HUDEP-2 (cell line): ENCODE data around the gene RTCB.

Source experiments
- DNase-seq, 76 experiments: peaks; one replicate each; lab custom pipeline; 2025; ENCODE audit not compliant: unreplicated experiment in 76 of 76; lab: John Stamatoyannopoulos, UW

The RTCB gene

DNA sequence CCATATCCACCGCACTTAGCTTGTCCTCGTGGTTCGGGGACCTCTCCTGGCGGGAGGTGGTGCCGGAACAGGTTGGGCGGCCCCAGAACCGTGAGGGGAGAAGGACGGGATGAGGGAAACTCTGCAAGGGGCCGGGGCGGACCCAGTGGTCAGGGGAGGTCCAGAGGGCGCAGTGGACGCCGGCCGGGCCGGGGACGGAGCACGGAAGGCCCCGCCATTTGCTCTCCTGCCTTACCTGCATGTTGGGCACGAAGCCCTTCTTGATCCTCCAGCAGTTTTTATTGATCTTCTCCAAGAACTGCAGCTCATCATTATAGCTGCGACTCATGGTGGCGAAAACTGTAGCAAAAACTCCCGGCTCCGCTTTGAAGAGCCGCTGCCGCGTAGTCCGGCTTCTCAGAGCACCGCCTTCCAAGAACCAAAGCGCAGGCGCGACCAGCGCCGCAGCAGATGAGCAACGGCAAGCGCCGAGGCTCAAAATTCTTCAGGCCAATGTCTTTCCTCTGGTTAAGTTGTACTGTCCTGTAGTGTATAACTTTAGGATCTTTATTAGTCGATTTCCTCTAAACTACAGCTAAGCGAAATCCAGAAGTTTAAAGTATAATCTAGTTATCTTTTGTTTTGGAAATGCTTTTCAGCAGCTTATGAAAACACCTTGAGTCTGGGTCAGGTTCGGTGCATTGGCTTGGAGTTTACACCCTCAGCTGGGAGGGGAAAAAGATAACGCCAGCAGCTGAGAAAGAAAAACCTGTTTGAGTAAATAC, at the start of gene RTCB:
Gene RTCB, minus strand, starts transcription at position 419 of the 764 bp plus-strand sequence. Its CDS starts 91 bp downstream, at position 328.
- peak in 75 of 76 experiments; percentile 16 to 92 (median 80) for DNase-seq

DNA sequence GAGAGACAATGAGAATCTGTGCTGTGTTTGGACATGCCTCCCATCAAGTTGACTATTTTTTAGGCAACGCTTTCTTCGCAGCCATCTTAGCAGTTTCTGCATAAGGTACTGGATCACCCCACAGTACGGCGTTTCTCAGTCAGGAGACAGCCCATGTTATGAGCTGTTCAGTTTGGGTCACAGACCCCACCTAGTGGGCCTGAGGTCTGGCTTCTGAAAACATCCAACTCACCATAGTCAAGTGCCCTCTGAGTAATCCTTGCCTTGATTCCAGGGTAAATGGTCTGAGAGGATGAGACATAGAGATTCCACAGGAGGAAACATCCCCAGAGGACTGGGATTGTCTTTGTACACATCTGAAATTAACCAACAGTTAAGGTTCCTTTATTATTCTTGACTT, 45.0 kb upstream of the RTCB start:
- no peak for DNase-seq

DNA sequence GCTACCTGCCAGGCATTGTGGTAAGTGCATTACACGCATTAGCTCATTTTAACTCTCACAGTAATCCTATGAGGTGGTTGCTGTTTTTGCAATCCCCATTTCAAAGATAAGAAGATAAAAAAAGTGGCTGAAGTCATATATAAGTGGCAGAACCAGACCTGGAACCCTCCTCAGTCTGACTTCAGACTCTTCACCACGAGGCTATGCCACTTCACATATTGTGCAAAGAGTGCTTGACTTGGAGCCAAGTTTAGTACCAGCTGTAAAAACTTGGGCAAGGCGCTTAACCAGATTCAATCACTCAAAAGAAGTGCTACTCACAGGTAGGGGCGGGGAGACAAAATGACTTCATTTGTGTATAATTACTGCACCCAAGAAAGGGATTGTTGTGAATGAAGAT, 36.9 kb upstream of the RTCB start:
- DNase-seq: no peak

DNA sequence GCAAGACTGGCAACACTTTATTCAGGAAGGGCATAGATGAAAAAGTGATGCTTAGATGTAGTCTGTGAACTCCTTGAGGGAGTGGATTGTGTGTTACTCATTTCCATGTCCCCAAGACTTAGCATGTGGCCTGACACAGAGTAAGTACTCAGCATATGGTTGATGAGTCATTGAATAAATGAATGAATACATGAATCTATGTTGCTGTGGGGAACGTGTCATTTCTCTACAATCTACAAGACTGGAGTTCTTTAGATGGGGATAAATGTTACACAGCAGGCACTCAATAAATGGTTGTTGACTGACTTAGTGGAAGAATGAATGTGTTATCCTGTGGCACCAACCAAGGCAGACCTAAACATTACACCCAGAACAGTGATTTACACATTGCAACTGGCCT, 34.3 kb upstream of the RTCB start:
- DNase-seq: no peak

DNA sequence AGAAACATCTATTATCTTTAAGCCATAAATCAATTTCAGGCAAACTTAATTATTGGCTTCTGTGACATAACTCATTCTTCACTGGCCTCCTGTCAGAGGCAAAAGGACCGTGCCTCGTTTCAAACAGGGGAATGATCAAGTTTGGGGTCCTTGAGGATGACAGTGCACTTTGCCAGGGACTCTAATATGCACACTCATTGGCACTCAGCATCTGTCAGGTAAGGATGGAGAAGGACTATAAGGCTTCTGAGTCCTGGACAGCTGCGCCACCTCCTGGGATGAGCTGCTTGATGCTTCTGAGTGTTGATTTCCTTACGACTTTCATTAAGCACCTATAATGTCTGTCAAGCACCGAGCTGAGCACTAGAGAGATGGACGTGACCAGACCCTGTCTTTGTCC, 32.0 kb upstream of the RTCB start:
- DNase-seq: peak in 8 of 76 experiments; percentile 3 to 20 (median 10)

DNA sequence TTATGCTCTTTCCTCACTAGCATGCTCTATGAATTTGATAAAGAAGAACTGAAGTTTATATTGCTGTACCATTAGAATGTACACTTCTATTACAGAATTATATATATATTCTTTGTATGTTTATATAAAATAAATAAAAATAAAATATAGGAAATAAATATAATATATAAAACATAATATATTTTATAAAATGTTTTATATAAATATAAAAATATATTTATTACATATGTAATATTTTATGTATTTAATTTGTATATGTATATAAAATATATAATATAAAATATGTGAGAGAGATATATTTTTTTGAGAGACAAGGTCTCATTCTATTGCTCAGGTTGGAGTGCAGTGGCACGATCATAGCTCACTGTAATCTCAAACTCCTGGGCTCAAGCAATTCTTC, 18.3 kb upstream of the RTCB start:
- no peak for DNase-seq

DNA sequence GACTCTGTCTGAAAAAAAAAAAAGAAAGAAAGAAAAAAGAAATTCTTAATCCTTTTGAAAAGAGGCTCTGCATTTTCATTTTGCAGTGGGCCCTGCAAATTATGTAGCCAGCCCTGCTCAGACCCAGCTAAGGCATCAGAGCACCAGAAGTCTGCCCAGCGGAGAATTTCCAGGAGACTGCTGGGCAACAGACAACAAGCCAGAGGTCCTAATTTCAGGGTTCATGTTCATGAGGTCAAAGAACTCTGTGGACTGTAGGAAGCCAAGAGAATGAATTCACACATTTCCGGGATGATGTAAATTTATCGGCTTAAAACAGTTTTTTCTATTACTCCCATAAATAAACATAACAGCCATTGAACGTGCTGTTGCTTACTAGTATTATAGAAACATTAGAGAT, 14.8 kb upstream of the RTCB start:
- no peak for DNase-seq

DNA sequence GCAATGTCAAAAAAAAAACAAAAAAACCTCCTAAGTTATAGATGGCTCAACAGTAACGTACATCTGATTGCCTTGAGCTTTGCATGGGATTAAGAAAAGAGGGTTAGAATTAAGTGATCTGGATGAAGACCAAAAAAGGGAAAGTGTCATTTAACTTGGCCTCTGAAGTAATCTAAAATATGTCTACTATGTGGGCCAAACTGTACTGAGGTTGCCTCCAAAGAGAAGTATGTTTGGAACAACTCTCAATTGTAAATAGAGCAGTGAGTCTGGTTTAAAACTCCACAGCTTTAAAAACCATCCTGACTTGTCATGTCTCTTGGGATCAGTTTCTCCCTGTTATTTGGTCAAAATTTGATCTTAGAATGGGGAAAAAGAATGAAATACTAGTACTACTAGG, 11.6 kb upstream of the RTCB start:
- no peak for DNase-seq

DNA sequence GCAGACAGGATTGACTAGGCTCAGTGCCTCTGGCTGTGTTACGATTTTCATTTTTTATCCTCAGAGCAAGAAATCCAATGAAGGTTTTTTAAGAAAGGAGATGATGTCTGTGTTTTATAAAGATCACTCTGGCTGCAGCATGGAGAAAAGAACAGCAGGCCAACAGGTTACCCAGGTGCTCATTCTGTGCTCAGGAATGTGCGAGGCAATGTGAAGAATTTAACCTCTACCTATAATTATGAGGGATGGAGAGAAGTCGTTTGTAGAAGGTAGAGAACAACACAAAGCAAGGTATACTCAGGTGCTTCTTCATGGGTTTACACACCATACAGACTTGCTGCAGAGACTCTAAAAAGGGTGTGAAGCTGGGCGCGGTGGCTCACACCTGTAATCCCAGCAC, 10.0 kb upstream of the RTCB start:
- DNase-seq: no peak

DNA sequence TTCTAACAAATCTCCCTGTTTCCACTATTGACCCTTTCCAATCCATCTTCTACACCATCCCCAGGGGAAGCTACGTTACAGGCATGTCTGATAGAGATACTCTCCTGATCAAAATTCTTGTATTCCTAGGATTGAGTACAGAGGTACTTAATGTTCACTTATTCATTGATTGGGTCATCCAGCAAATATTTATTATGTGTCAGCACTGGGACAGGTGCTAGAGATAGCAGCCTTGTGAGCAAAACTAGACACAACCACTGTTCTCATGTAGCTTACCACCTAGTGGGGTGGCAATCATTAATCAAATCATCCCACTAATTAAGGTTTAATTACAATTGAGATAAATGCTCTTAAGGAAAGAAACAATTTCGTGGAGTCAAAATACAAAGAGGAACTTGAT, 9.4 kb upstream of the RTCB start:
- no peak for DNase-seq

DNA sequence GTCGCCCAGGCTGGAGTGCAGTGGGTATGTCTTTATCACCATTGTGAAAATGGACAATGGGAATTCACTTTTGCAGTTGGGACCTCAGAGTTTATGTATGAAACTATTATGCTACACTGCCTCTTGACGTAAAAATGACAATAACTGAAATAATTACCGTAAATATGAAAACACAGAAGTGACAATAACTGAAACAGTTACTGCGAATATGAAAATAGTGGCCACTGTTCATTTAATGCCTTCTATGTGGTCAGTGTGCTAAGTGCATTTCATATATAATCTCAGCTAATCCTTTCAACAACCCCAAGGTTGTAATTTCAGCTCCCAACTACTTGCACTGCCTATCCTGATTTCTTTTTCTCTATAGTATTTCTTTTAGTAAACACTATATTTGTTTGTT, 5.9 kb upstream of the RTCB start:
- no peak for DNase-seq

DNA sequence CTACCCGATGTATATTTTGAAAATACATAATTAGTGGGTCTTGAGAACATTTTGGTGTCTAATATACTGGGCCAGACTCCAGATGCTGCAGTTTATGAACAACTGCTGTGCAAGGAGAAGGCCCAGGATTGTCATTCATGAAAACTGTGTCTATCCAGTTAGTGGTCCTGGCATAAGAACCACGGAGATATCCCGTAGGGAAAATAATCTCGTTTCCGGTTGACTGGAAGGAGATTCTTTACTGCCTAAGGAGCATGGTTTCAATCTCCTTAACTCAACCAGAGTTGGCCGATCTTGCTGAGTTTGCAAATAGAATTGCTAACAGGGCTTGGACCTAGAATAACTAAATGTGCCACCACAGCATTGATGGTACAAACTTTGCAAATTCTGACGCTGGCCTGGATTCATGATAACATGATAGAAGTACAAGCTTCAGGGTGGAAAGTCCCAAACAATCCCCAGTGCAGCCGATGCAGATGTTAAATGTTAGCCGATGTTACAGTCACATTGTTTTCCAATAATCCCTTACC, 4.6 kb upstream of the RTCB start:
- no peak for DNase-seq

DNA sequence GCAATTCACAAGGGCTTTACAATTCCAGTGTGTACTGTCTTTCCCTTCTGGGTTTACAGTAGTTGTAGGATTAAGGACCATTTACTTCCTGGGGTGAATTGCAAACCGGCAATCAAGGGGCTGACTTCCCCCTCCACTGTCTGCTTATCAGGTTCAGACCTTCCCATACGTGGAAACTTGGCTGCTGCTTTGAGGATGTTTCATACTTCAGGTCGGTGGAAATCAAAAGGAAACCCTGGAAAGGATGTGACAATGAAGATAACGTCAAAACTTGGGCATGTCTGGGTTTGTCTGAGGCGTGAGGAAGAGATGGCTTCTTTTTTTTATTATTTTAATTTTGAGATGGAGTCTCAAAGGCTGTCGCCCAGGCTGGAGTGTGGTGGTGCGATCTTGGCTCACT, 2.1 kb upstream of the RTCB start:
- DNase-seq: peak in 11 of 76 experiments; percentile 4 to 39 (median 17)

DNA sequence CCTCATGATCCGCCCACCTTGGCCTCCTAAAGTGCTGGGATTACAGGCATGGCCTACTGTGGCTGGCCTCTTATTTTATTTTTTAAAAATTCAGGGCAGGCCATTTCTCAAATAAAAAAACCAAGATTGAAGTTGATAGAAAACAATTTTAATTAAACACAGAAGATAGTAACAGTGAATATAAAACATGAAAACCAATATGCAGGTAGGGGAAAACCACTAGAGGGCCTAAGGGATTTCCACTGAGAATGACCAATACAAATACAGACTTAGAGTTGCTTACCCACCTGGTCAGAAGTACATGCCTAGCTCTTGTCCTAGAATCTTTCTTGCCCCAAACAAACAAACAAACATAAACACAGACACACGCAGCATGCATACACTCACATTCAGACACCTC, 1.7 kb upstream of the RTCB start:
- peak in 14 of 76 experiments; percentile 3 to 39 (median 17) for DNase-seq

DNA sequence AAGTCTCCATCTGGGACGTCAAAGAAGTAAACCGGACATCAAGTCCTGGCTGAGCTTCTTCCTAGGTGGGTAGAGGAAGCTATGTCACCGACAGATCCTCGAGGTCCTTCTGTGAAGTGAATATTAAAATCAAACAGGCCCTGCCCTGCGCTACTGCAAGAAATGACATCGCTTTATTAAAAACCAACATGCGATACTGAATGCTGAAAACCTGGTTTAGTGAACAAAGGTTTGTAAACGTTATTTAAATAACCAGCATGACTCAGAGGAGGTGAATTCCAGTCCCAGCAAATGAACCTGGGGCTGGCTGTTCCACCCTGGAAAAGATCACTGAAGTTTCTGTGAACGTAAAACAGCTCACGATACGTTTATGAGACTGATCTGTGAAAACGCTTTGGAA, 645 bp downstream of the RTCB start:
- DNase-seq: peak in 2 of 76 experiments; percentile 15 to 30

DNA sequence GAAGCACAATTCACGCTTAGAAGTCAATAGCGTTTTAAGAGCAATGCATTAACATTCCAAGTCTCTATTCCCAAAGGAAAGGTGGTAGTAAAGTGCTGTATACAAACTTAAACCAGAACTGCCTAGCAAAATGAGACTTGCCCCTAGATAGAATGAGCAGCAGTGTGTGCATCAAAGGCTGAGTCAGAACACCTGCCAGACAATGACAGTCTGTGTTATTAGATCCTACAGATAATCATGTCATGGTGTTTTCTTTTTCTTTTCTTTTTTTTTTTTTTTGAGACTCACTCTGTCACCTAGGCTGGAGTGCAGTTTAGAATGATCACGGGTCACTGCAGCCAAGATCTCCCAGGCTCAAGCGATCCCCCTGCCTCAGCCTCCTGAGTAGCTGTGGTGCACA, 1.6 kb downstream of the RTCB start:
- DNase-seq: no peak

DNA sequence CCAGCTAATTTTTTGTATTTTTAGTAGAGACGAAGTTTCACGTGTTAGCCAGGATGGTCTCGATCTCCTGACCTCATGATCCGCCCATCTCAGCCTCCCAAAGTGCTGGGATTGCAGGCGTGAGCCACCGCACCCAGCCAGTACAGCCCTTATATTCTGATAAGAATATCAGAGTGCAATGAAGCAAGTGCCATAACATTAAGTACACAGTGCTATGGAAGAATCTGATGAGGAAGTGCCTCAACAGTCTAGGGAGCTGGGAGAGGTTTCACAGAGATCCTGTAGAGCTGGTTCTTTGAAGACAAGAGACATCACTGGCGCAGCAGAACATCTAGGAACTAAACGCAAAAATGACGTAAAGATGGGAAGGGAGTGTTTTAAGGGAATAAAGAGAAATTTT, 2.1 kb downstream of the RTCB start:
- no peak for DNase-seq

DNA sequence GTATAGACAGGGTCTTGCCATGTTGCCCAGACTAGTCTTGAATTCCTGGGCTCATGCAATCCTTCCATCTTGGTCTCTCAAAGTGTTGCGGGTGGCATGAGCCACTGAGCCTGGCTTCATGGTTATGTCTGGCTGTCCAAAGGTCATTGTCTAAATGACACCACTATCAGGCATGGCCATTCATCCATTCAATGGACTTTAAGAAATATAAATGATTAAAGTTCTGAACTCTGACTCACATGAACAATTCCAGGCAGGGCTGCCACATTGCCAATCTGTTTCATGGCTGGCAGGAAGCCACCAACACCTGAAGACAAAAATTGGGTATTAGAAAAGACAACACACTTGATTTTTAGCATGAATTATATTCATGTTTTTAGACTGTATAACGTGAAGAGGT, 4.1 kb downstream of the RTCB start:
- no peak for DNase-seq

DNA sequence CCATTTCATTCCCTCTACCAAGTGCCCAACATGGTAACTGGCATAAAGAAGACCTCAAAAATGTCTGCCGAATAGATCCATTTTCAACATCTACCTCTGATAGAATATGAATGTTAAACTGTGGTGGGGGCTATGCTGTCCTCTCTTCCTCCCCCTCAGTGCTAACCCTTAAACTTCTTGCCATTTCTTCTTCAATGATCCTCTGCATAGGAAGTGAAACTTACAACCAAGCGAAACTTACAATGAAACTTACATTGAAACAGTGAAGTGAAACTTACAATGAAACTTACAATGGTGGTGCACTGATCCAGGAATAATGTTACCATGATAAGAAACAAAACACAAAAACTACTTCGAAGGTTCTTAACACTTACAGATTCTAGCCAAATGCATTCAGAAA, 4.7 kb downstream of the RTCB start:
- no peak for DNase-seq

DNA sequence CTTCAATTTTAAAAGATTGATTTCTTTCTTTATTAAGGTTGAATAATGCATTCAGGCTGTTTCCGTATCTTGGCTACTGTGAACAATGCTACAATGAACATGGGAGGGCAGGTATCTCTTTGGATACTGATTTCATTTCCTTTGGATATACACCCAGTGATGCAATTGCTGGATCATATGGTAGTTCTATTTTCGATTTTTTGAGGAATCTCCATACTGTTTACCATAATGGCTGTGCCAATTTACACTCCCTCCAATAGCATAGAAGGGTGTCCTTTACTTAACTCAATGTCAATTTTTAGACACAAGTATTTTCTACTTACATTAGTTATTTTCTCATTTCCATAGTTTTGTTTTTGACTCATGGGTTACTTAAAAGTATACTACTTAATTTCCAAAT, 8.0 kb downstream of the RTCB start:
- DNase-seq: no peak

DNA sequence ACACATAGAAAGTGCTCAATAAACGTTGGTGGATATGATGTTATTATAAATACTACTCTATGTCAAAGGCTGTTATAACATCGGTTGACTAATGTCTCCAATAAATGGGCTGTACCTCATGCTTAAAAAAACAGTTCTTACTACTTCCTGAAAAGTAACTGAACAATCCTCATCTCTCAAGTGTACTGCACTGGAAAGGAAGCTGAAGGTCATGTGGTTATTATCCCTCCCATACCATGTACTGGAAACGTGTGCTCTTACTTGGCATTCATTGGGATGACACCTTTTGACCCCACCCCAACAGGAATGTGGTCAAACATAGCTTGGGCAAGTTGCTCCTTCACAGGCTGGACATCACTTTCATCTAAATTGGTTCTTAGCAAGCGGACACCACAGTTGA, 10.6 kb downstream of the RTCB start:
- DNase-seq: no peak

DNA sequence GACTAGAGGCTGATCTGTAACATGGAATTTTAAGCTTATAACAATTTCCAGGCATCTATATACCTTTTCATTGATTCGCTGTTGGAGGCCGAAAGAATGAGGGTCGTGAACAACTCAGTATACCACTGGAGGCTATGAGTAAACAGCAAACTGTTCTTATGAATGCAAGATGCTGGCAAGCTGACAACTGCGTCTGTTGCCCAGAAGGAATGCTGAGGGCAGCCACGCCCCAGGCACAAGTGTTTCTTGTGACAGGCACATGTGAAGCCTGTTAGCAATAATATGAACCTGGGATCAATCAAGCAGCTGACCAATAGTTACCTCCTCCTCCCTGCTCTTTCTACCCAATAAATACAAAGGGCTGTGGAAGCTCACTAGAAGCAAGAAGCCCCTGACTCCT, 15.3 kb downstream of the RTCB start:
- DNase-seq: peak in 30 of 76 experiments; percentile 3 to 52 (median 17)

DNA sequence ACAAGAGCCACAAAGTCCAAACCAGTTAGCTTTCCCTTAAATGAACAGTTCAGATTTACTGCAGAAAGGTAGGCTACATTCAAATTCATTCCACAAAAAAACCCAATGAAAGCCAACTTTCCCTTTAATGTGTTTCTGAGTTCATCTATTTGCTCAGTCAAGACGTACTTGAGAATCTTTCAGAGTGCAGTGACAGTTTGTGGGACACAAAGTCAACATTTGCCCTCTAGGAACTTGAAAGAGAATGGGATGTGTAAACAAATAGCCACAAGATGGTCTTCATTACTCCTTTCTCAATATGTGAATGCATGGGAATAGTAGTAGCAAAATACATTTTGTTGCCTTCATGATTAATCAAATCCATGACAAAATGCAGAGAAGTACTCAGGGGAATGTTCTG, 15.8 kb downstream of the RTCB start:
- no peak for DNase-seq
